Nephron progenitor cell (in vitro differentiated cells): ENCODE measurements around the gene ST6GALNAC1.

Source experiments
- DNase-seq: peaks from one replicate; pipeline ENCODE4 v3.0.0; 2021
- H3K27ac Mint-ChIP-seq: 2 replicates; pipeline ENCODE4 v1.8.0; 2021; ENCODE audit warnings: mild to moderate bottlenecking, moderate library complexity, mixed read lengths
- H3K27me3 Mint-ChIP-seq: 2 replicates; pipeline ENCODE4 v1.8.0; 2021; ENCODE audit warnings: mild to moderate bottlenecking, low read depth, mixed read lengths; ENCODE audit not compliant: poor library complexity
- H3K36me3 Mint-ChIP-seq: 2 replicates; pipeline ENCODE4 v1.8.0; 2021; ENCODE audit warnings: low read depth, mixed read lengths
- H3K4me1 Mint-ChIP-seq: 2 replicates; pipeline ENCODE4 v1.8.0; 2021; ENCODE audit warnings: mixed read lengths
- H3K4me3 Mint-ChIP-seq: 2 replicates; pipeline ENCODE4 v1.8.0; 2021; ENCODE audit warnings: mild to moderate bottlenecking, moderate library complexity, mixed read lengths
- H3K9me3 Mint-ChIP-seq: 2 replicates; pipeline ENCODE4 v1.8.0; 2021; ENCODE audit warnings: mild to moderate bottlenecking, moderate library complexity, mixed read lengths
- TF ChIP-seq, protein P1 (sequence below): fragments of 200-600 bp; sonication (generic); IDR thresholded peaks from 2 replicates; pipeline ENCODE4 v1.5.0; 2021; ENCODE audit warnings: antibody characterized with exemption

The ST6GALNAC1 gene

DNA sequence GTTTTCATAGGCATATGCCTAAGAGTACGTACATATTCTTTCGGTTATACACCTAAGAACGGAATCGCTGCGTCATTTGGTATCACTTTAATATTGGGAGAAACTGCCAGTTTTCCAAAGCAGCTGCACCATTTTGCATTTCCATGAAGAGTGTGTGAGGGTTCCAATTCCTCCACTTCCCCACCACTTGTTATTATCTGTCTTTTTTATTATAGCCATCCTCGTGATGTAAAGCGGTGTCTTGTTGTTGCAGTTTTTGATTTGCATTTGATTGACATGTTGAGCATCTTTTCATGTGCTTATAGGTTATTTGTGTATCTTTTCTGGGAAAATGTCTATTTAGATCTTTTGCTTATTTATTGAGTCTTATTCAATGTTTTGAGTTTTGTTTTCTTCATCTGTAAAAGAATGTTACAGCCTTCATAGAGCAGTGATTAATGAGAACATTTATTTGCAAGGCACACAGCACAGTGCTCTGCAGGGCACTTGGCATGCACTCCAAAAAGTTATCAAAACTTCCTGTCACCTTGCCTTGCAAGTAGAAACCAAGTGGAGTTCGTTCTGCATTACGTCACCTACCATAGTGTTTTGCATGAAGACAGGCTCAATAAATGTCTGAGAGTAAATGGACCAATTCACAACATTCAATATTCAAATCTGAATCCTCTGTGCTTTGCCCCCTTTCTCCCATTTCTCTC is 26.6 kb upstream of the ST6GALNAC1 start:
- no peak for DNase-seq
- Mint-ChIP-seq H3K27me3 (peaks cover 3% of the 10 kb centered on the region), H3K9me3 (peaks cover 3% of the 10 kb centered on the region), H3K4me3 (no peak overlapping the region), H3K36me3 (no peaks in the 10 kb centered on the region), H3K27ac (no peak overlapping the region), H3K4me1 (peaks cover 55% of the 10 kb centered on the region)
- TF ChIP-seq, protein P1, sequence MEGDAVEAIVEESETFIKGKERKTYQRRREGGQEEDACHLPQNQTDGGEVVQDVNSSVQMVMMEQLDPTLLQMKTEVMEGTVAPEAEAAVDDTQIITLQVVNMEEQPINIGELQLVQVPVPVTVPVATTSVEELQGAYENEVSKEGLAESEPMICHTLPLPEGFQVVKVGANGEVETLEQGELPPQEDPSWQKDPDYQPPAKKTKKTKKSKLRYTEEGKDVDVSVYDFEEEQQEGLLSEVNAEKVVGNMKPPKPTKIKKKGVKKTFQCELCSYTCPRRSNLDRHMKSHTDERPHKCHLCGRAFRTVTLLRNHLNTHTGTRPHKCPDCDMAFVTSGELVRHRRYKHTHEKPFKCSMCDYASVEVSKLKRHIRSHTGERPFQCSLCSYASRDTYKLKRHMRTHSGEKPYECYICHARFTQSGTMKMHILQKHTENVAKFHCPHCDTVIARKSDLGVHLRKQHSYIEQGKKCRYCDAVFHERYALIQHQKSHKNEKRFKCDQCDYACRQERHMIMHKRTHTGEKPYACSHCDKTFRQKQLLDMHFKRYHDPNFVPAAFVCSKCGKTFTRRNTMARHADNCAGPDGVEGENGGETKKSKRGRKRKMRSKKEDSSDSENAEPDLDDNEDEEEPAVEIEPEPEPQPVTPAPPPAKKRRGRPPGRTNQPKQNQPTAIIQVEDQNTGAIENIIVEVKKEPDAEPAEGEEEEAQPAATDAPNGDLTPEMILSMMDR = no peak

DNA sequence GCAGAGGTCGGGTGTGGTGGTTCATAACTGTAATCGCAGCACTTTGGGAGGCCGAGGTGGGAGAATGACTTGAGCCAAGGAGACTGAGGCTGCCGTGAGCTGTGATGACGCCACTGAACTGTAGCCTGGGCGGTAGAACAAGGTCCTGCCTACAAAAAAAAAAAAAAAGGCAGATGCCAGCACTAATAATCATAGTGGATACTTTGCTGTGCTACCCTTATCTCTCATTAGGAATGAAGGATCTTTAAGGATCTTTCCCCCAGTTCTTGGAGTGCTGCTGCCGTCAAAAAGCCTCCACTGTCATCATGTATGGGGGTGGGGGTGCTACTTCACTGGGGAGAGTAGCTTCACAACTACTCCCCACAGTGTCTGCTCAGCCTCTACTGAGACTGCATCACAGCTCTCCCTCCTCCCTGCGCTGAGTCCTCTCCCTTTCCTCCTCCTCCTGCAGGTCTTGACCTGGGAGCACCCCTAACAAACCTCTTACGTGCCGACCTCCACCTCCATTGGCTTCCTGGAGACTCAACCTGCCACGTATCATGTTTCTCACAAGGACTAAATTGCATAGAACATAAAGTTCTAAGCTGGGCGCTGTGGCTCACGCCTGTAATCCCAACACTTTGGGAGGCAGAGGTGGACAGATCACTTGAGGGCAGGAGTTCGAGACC is 24.4 kb upstream of the ST6GALNAC1 start:
- Mint-ChIP-seq H3K4me1 (peaks cover 70% of the 10 kb centered on the region), H3K9me3 (peaks cover 3% of the 10 kb centered on the region), H3K36me3 (no peaks in the 10 kb centered on the region), H3K27me3 (peaks cover 8% of the 10 kb centered on the region), H3K4me3 (no peak overlapping the region), H3K27ac (no peak overlapping the region)
- TF ChIP-seq, protein P1 = no peak
- DNase-seq = no peak

DNA sequence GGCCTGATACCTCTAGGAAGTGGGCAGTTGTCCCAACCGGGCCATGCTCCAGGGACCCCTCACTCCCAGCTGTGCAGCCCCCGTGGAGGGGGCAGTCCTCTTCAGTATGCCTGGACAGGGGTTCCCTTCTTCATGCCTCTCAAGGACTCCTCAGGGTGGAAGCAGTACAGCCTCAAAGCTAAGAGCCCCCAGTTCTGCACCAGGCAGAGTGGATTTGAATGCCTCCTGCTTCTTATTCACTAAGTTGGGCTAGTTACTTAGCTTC is 23.9 kb upstream of the ST6GALNAC1 start:
- H3K27ac Mint-ChIP-seq = no peak overlapping the region
- no peak for DNase-seq
- TF ChIP-seq, protein P1 = no peak
- peaks cover 66% of the 10 kb centered on the region for H3K4me1 Mint-ChIP-seq
- no peak overlapping the region for H3K4me3 Mint-ChIP-seq
- H3K27me3 Mint-ChIP-seq = peaks cover 8% of the 10 kb centered on the region
- H3K9me3 Mint-ChIP-seq = peaks cover 3% of the 10 kb centered on the region
- H3K36me3 Mint-ChIP-seq = no peaks in the 10 kb centered on the region

DNA sequence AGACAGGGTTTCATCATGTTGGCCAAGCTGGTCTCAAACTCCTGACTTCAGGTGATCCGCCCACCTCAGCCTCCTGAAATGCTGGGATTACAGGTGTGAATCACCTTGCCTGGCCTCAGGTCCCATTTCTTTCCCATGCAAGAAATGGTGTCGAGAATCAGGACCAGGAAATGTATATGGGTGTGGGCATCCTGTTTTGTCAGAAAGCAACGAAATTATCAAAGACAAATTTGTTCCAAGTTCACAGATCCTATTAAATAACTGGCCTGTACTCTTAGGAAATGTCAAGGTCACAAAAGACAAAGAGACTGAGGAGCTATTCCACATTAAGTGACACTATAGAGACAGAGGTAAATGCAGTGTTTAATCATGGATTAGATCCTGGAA is 17.1 kb upstream of the ST6GALNAC1 start:
- H3K4me3 Mint-ChIP-seq = no peak overlapping the region
- no peaks in the 10 kb centered on the region for H3K36me3 Mint-ChIP-seq
- DNase-seq = no peak
- TF ChIP-seq, protein P1 = no peak
- no peaks in the 10 kb centered on the region for H3K9me3 Mint-ChIP-seq
- H3K27me3 Mint-ChIP-seq = peaks cover 6% of the 10 kb centered on the region
- peaks cover 53% of the 10 kb centered on the region for H3K4me1 Mint-ChIP-seq
- no peak overlapping the region for H3K27ac Mint-ChIP-seq

DNA sequence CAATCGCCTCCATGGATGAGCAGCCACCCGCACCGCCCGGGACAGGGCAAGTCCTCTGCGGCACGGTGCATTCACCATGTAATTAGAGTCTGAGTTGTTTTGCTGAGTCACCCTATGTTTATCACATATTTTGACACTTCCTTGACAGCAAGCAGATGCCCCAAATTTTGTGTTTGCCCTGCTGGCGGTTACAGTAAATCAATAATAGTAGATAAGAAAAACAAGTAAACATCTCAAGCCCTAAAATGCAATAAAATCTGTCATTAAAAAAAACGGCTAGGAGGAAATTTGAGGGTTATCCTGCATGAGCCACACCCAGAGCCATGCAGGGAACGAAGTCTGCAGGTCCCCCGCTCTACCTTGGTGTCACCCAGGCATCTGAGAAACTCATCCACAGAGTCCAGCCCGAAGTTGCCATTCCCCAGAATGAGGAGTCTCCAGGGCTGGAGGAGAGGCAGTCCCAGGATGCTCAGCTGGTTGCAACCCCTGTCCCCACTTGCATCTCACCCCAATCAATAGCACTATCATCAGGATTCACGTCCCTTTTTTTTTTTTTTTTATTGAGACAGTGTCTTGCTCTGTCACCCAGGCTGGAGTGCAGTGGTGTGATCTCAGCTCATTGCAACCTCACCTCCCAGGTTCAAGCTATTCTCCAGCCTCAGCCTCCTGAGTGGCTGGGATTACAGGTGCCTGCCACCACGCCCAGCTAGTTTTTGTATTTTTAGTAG is 16.5 kb upstream of the ST6GALNAC1 start:
- no peaks in the 10 kb centered on the region for H3K36me3 Mint-ChIP-seq
- H3K4me1 Mint-ChIP-seq = peaks cover 50% of the 10 kb centered on the region
- peaks cover 6% of the 10 kb centered on the region for H3K27me3 Mint-ChIP-seq
- DNase-seq = peak; percentile 74
- no peak overlapping the region for H3K27ac Mint-ChIP-seq
- TF ChIP-seq, protein P1 = no peak
- no peaks in the 10 kb centered on the region for H3K9me3 Mint-ChIP-seq
- peak overlapping the region; percentile 4 for H3K4me3 Mint-ChIP-seq
